PC-3 (cell line): ENCODE data around the gene GATAD2A.

Experiments
- CTCF ChIP-seq: fragments of 300-600 bp; sonication (generic); conservative IDR thresholded peaks from 2 replicates; pipeline ENCODE4 v1.5.1; 2017; ENCODE audit warnings: antibody characterized with exemption, low read depth, mild to moderate bottlenecking, low read length
- EZH2 ChIP-seq: fragments of 300-600 bp; sonication (generic); IDR thresholded peaks from one replicate; pipeline ENCODE4 v1.6.1; 2017; ENCODE audit warnings: antibody characterized with exemption, mild to moderate bottlenecking, low read length; ENCODE audit not compliant: unreplicated experiment

- TF ChIP-seq CTCF: no peak
- no peak for TF ChIP-seq EZH2
Measured at GRCh38 chr19:19446655-19447437, 41.4 kb downstream of the GATAD2A start.
